Stimulated activated CD4-positive, alpha-beta T cell treated with anti-CD3 and anti-CD28 coated beads, Interleukin-1b, Interleukin-23, amount 100 ng/mL, for 1 hour (primary cell): ENCODE results near the gene FXYD5.

ENCODE experiments used
- DNase-seq, 2 donors: peaks; one replicate each; pipeline ENCODE4 v3.0.0-alpha.2; 2020; ENCODE audit warnings: low read depth in 2 of 2

The FXYD5 gene

GRCh38 chr19:35155981-35156672, 1.6 kb downstream of the FXYD5 start:
- DNase-seq, result no peak

- no peak for DNase-seq
Measured at GRCh38 chr19:35156673-35157014, 2.1 kb downstream of the FXYD5 start.

- DNase-seq, result no peak
Measured at GRCh38 chr19:35157431-35157830, 2.9 kb downstream of the FXYD5 start.

GRCh38 chr19:35159606-35160005, 5.1 kb downstream of the FXYD5 start:
- DNase-seq, result no peak

DNA sequence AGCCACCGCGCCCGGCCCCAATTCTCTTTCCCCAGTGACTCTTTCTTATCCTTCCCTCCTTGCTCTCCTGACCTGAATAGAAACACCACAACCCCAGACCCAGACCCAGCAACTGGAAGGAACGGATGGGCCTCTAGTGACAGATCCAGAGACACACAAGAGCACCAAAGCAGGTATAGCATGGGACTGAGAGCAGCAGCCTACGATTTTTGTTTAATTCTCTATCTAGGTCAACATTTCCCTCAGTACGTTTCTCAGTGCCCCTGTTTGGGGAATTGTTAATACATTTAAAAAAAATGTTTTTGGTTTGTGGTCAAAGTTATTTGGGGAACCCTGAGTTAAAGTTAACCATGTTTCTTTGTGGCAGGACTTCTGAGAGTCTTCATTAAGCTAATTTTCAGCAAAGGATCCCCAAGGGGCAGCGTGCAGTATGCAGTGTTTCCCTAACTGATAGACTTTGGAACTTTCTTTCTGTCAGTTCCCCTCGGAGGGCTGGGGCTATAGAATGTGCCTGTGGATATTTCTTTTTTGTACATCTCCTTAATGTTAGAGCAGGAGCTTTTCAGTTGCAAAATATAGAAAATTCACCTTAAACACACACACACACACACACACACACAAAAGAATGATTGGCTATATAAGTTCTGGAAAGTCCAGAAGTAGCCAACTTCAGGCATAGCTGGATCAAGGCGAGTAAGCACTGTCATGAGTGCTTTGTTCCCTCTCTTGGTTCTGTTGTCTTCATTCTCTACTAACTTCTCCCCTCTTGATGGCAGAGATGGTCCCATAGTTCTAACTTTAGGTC, 6.3 kb downstream of the FXYD5 start:
- DNase-seq, result no peak

GRCh38 chr19:35161434-35161743, 6.9 kb downstream of the FXYD5 start:
- no peak for DNase-seq

- no peak for DNase-seq
Measured at GRCh38 chr19:35162471-35163326, 8.2 kb downstream of the FXYD5 start.

DNA sequence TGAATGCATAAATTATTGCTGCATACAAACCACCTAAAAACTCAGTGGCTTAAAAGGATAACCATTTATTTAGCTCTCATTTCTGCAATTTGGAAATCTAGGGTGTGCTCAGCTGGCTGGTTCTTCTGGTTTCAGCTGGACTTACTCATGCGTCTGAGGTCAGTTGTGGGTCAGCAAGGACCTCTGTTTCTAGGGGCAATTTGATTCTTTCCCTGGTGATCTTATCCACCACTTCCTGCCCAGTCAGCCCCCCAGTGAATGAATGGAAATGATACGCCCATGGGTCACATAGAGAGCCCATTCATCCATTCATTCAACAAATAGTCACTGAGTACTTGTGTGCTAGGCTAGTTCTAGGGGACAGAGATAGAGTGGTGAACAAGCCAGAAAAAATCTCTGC, 9.9 kb downstream of the FXYD5 start:
- no peak for DNase-seq

GRCh38 chr19:35165200-35166058, 10.9 kb downstream of the FXYD5 start:
- DNase-seq, result no peak

DNA sequence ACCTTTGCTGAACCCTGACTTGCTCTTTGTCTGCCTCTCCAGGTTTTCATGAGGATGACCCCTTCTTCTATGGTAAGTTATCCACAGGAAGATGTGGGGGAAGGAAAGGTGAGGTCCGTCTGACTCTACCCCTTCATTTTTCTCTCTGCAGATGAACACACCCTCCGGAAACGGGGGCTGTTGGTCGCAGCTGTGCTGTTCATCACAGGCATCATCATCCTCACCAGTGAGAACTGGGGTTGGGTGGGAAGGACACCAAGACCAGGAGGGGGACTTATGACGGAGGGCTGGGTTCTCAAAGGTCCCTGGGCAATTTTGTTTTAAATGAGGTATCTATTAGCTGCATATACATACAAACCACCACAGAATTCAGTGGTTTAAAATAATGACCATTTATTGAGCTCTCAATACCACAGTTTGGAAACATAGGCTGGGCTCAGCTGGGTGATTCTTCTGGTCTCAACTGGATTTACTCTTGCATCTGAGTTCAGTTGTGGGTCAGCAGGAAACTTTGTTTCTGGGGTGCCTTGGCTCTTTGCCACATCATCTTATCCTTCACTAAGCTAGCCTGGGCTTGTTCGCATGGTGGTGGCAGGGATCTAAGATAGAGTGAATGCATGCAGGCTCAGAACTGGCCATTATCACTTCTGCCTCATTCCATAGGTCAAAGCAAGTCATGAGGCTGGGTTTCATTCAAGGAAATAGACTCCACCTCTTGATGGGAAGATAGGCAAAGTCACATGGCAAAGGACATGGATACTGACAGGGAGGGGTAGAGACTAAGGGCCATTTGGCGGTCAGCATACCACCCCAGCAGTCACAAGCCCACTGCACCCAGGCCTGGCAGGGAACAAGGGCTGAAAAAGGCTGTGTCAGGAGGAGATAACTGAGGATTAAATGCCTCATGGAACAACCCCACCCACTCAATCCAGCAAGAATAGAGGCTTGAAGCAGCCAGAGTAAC, 11.8 kb downstream of the FXYD5 start:
- no peak for DNase-seq

GRCh38 chr19:35167251-35168119, 12.9 kb downstream of the FXYD5 start:
- DNase-seq, result no peak

DNA sequence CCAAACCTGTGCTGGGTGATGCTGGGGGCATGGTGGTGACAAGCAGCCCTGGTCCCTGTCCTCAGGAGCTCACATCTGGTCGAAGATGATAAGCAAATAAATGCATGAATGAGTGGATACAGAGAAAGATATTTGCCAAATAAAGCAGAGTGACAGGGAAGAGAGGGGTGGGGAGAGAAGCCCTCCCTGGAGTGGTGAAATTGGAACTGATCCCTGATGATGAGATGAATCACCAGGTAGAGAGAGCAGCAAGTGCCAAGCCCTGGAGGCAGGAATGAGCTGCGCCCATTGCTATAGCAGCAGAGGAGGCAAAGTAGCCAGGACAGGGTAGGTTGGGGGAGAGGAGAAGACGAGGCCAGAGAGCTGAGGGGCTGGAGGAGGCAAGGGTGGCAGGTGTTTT, 13.7 kb downstream of the FXYD5 start:
- DNase-seq, result no peak

DNA sequence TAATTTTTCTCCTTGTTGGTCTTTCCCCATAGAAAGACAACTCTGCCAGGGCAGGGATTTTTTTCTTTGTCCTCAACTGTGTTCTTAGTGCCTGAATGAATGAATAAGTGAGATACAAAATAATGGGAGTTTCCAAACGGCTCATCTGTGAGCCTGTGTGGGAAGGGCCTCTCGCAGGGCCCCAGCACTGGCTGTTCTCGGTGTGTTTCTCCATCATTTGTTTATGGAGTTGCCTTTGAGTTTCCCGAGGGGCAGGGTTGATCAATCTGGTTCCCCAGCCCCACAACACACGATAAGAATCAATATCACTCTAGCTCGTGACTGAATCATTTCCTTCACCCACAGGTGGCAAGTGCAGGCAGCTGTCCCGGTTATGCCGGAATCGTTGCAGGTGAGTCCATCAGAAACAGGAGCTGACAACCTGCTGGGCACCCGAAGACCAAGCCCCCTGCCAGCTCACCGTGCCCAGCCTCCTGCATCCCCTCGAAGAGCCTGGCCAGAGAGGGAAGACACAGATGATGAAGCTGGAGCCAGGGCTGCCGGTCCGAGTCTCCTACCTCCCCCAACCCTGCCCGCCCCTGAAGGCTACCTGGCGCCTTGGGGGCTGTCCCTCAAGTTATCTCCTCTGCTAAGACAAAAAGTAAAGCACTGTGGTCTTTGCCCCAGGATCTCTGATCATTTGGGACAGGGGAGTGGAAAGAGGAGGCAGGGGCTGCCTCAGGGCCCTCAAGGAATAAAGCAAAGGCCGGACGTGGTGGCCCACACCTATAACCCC, 14.9 kb downstream of the FXYD5 start:
- no peak for DNase-seq

DNA sequence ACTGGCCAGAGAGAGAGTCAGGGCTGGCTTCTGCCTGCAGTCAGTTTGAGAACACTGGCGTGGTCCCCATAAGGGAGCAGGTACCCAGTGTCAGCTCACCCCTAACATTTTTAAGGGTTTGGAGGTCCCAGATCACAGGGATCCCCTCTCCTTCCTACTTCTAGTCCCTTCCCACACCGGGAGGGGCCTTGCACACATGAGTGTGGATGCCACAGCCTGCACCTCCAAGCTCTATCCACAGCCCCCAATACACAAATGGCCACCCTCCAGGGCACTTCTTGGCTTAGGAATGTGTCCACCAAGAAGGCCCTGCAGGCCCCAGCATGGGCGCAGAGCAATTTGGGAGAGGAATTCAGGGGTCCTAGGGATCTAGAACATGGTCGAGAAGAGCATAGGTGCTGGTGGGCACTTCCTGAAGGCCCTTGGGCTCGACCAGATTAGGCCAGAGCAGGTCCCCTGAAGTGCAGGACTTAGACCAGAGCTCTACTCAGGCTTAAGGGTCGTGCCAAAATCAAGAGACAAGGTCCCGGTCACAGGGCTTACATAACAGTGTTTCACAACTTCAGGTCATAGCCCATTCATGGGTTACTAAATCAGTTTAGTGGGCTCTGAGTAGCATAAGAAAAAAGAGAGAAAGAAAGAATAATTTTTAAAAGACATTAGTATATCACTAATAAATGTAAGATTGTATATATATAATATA, 16.0 kb downstream of the FXYD5 start:
- no peak for DNase-seq

DNA sequence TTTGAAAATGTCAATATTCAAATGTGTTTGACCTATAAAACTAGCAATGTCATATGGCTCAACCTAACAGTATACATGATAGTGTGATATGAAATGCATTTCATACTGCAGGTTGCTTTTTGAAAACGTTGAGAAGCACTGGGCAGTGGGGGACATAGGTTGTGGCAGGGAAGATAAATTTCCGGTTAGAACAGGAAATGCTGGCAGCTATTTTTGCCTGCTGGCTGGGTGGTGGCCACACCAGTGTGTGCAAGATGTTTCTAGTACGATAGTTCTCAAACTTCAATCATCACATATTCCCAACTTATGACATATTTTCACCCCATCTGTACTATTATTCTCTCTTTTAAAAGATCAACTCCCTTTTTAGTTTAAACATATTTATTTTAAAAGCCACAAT, 17.2 kb downstream of the FXYD5 start:
- no peak for DNase-seq

GRCh38 chr19:35174226-35174625, 19.7 kb downstream of the FXYD5 start:
- no peak for DNase-seq

DNA sequence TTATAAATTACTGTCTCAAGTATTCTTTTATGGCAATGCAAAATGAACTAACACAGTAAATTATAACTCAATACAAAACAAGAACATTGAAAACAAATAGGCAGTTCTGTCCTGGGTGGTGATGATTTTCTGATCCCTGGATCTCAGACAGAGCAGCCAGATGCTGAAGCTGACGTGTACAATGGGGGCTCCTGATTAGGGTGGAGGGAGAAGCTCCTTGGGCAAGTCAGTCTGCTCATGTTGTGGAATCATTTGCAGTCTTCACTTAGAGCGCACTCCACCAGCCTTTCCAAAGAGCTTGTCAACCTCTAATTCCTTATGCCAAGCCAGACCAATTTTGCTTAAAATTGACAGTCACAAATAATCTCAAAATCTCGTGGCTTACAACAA, 21.6 kb downstream of the FXYD5 start:
- DNase-seq, result no peak
